NOMO-1 treated with DMSO at 0.1 percent for 48 hours (cell line): ENCODE data around the gene CDC25B.

Experiments
- DNase-seq: peaks from one replicate; lab custom pipeline; 2025; ENCODE audit not compliant: unreplicated experiment; lab: John Stamatoyannopoulos, UW

CDC25B gene

GRCh38 chr20:3802524-3803239 lies 6.6 kb downstream of the CDC25B start:
- DNase-seq: no peak

- no peak for DNase-seq
These were observed 7.2 kb downstream of the CDC25B start for GRCh38 chr20:3803289-3803688.

- no peak for DNase-seq
These were observed 7.7 kb downstream of the CDC25B start for GRCh38 chr20:3803854-3804253.

- DNase-seq: peak; percentile 41
These were observed 8.2 kb downstream of the CDC25B start for GRCh38 chr20:3804254-3804751.

GRCh38 chr20:3804781-3805180 lies 8.7 kb downstream of the CDC25B start:
- no peak for DNase-seq

- DNase-seq: no peak
These were observed 12.4 kb downstream of the CDC25B start for GRCh38 chr20:3808544-3808943.

- DNase-seq: peak; percentile 92
These were observed 15.6 kb downstream of the CDC25B start for GRCh38 chr20:3811467-3812258.

GRCh38 chr20:3812259-3812681 lies 16.2 kb downstream of the CDC25B start:
- DNase-seq: no peak

GRCh38 chr20:3812975-3813847 lies 17.1 kb downstream of the CDC25B start:
- no peak for DNase-seq

GRCh38 chr20:3813848-3814581 lies 17.9 kb downstream of the CDC25B start:
- no peak for DNase-seq

- no peak for DNase-seq
These were observed 18.9 kb downstream of the CDC25B start for GRCh38 chr20:3814928-3815495.

GRCh38 chr20:3815703-3816315 lies 19.7 kb downstream of the CDC25B start:
- no peak for DNase-seq

- DNase-seq: peak; percentile 31
These were observed 22.3 kb downstream of the CDC25B start for GRCh38 chr20:3818155-3819151.

GRCh38 chr20:3819411-3820047 lies 23.4 kb downstream of the CDC25B start:
- DNase-seq: no peak

GRCh38 chr20:3820048-3820900 lies 24.2 kb downstream of the CDC25B start, which contains the start of gene AP5S1:
Gene AP5S1, plus strand, starts transcription at chr20:3820547. Its CDS starts 1,571 bp downstream, at chr20:3822118.
- peak; percentile 93 for DNase-seq

GRCh38 chr20:3820901-3821727 lies 25.0 kb downstream of the CDC25B start:
- DNase-seq: no peak
